ENCODE data around the gene LAMP5.

LAMP5 gene

DNA sequence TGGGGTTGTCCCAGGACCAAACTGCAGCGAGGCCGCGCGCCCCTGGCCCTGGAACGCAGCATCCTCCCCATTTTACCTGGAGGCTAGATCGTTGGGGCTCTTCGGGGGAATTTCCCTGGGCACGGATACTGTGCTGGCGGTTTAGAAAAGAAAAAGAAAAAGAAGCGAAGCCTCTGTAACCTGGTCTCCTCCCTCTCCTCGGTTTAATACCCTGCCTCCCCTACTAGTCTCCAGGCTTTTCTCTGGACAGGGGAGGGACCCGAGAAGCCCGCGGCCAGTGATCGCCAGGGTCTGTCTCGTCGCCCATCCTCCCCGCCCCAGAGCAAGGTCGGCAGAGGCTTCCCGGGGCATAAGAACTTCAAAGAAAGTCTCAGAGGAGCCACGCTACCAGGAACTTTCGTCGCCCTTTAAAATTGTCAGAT, 6.1 kb upstream of the LAMP5 start:
- Histone ChIP-seq H4K91ac (ENCODE audit: low read depth, low read length) (no peak overlapping the region), H3K18ac (ENCODE audit: low read length) (no peak overlapping the region), H3K23ac (ENCODE audit: low read length) (no peak overlapping the region), H3K27ac (ENCODE audit: low read depth, low read length) (no peak overlapping the region), H3K9me3 (ENCODE audit: insufficient read depth, low read depth, low read length) (peaks cover 11% of the 10 kb centered on the region), H3K4me3 (ENCODE audit: low read depth, low read length) (no peak overlapping the region), H2AK5ac (ENCODE audit: low read length) (no peak overlapping the region), H3K79me2 (ENCODE audit: control insufficient read depth, insufficient read depth, low read length, poor library complexity) (no peaks in the 10 kb centered on the region), H2BK120ac (ENCODE audit: insufficient read depth, low read length, poor library complexity) (no peak overlapping the region), H4K8ac (ENCODE audit: low read depth, low read length) (no peak overlapping the region), H4K12ac (ENCODE audit: low read depth, low read length) (no peak overlapping the region), H3K14ac (ENCODE audit: low read length) (no peak overlapping the region), H3K27me3 (ENCODE audit: insufficient read depth, low read length) (peaks cover 51% of the 10 kb centered on the region), H3K79me1 (ENCODE audit: low read length) (no peaks in the 10 kb centered on the region), H2BK5ac (ENCODE audit: low read depth, low read length, poor library complexity) (no peak overlapping the region), H3K36me3 (ENCODE audit: control insufficient read depth in 1 of 2, insufficient read depth in 2 of 2, low read length in 2 of 2) (no peaks in the 10 kb centered on the region), H3K4me2 (ENCODE audit: low read length) (no peak overlapping the region), H3K4ac (ENCODE audit: low read depth, low read length) (no peak overlapping the region), H3K4me1 (ENCODE audit: control insufficient read depth in 1 of 2, insufficient read depth in 2 of 2, low read length in 2 of 2) (no peaks in the 10 kb centered on the region), H2BK12ac (ENCODE audit: low read length) (no peak overlapping the region), H3K9ac (ENCODE audit: low read length) (no peak overlapping the region), H2AFZ (ENCODE audit: insufficient read depth, low read length, poor library complexity) (no peak overlapping the region)
- DNase-seq, result no peak
- WGBS (ENCODE audit: extremely low coverage, insufficient coverage, insufficient read length), result no CpG with 5 or more reads among the region's 23 CpGs

DNA sequence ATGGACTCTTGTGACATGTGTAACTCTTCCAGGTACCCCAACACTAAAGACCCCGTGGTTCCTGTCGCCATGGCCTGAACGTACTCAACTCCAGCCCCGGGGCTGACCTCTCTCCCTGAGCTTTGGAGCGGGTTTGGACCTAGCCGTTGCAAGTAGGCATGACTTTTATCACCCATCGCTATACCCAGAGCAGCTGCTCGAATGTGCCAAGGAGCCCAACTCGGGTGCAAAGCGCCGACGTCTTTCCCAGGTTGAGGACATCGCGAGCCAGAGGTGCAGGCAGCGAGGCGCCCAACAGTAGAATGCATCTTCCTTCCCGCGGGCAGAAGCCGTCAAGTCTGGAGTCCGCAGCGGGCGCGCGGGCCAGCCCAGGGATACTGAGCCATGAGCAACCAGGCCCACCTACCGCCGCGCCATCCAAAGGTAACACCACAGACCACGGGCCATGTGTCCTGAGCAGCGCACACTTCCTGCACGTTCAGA, 5.7 kb upstream of the LAMP5 start:
- no peak overlapping the region for H4K91ac ChIP-seq (ENCODE audit: low read depth, low read length)
- no peaks in the 10 kb centered on the region for H3K4me1 ChIP-seq (ENCODE audit: control insufficient read depth in 1 of 2, insufficient read depth in 2 of 2, low read length in 2 of 2)
- peaks cover 51% of the 10 kb centered on the region for H3K27me3 ChIP-seq (ENCODE audit: insufficient read depth, low read length)
- no peak overlapping the region for H3K4me3 ChIP-seq (ENCODE audit: low read depth, low read length)
- H3K9ac ChIP-seq (ENCODE audit: low read length), result no peak overlapping the region
- no peak overlapping the region for H2AFZ ChIP-seq (ENCODE audit: insufficient read depth, low read length, poor library complexity)
- H4K8ac ChIP-seq (ENCODE audit: low read depth, low read length), result no peak overlapping the region
- no peak overlapping the region for H4K12ac ChIP-seq (ENCODE audit: low read depth, low read length)
- H3K4me2 ChIP-seq (ENCODE audit: low read length), result peak overlapping the region; percentile 42
- no peak for DNase-seq
- H2BK12ac ChIP-seq (ENCODE audit: low read length), result no peak overlapping the region
- no peaks in the 10 kb centered on the region for H3K79me2 ChIP-seq (ENCODE audit: control insufficient read depth, insufficient read depth, low read length, poor library complexity)
- H3K18ac ChIP-seq (ENCODE audit: low read length), result no peak overlapping the region
- WGBS (ENCODE audit: extremely low coverage, insufficient coverage, insufficient read length), result no CpG with 5 or more reads among the region's 30 CpGs
- H3K23ac ChIP-seq (ENCODE audit: low read length), result no peak overlapping the region
- no peak overlapping the region for H2BK5ac ChIP-seq (ENCODE audit: low read depth, low read length, poor library complexity)
- no peak overlapping the region for H2BK120ac ChIP-seq (ENCODE audit: insufficient read depth, low read length, poor library complexity)
- H3K79me1 ChIP-seq (ENCODE audit: low read length), result no peaks in the 10 kb centered on the region
- no peak overlapping the region for H3K27ac ChIP-seq (ENCODE audit: low read depth, low read length)
- H2AK5ac ChIP-seq (ENCODE audit: low read length), result no peak overlapping the region
- no peak overlapping the region for H3K14ac ChIP-seq (ENCODE audit: low read length)
- H3K9me3 ChIP-seq (ENCODE audit: insufficient read depth, low read depth, low read length), result peaks cover 11% of the 10 kb centered on the region
- no peak overlapping the region for H3K4ac ChIP-seq (ENCODE audit: low read depth, low read length)
- no peaks in the 10 kb centered on the region for H3K36me3 ChIP-seq (ENCODE audit: control insufficient read depth in 1 of 2, insufficient read depth in 2 of 2, low read length in 2 of 2)

DNA sequence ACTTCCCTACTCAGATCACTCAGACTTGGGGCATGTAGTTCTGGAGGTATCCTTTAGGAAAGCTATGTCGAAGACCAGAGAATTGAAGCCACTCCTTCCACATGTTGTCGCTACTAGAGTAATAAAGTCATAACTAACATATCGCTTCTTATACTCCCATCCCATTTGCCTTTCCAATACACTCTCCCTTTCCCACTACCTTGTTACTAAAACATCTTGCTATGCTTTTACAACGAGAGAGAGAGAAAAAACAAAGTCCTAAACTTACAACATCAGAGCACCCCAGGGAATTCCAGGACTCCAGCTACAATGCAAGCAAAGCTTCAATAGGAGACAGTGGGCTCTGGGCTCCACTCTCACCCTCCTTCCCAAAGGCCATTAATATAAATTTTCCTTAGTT, 5.1 kb upstream of the LAMP5 start:
- Histone ChIP-seq H3K23ac (ENCODE audit: low read length) (no peak overlapping the region), H4K91ac (ENCODE audit: low read depth, low read length) (no peak overlapping the region), H3K9ac (ENCODE audit: low read length) (no peak overlapping the region), H3K4me2 (ENCODE audit: low read length) (no peak overlapping the region), H3K79me1 (ENCODE audit: low read length) (no peaks in the 10 kb centered on the region), H2BK5ac (ENCODE audit: low read depth, low read length, poor library complexity) (no peak overlapping the region), H3K27ac (ENCODE audit: low read depth, low read length) (no peak overlapping the region), H3K14ac (ENCODE audit: low read length) (no peak overlapping the region), H2AK5ac (ENCODE audit: low read length) (no peak overlapping the region), H2AFZ (ENCODE audit: insufficient read depth, low read length, poor library complexity) (no peak overlapping the region), H3K9me3 (ENCODE audit: insufficient read depth, low read depth, low read length) (peaks cover 11% of the 10 kb centered on the region), H2BK12ac (ENCODE audit: low read length) (no peak overlapping the region), H4K12ac (ENCODE audit: low read depth, low read length) (no peak overlapping the region), H3K36me3 (ENCODE audit: control insufficient read depth in 1 of 2, insufficient read depth in 2 of 2, low read length in 2 of 2) (no peaks in the 10 kb centered on the region), H2BK120ac (ENCODE audit: insufficient read depth, low read length, poor library complexity) (no peak overlapping the region), H3K27me3 (ENCODE audit: insufficient read depth, low read length) (peaks cover 51% of the 10 kb centered on the region), H3K4ac (ENCODE audit: low read depth, low read length) (no peak overlapping the region), H4K8ac (ENCODE audit: low read depth, low read length) (no peak overlapping the region), H3K4me3 (ENCODE audit: low read depth, low read length) (no peak overlapping the region), H3K79me2 (ENCODE audit: control insufficient read depth, insufficient read depth, low read length, poor library complexity) (no peaks in the 10 kb centered on the region), H3K18ac (ENCODE audit: low read length) (no peak overlapping the region), H3K4me1 (ENCODE audit: control insufficient read depth in 1 of 2, insufficient read depth in 2 of 2, low read length in 2 of 2) (no peaks in the 10 kb centered on the region)
- WGBS (ENCODE audit: extremely low coverage, insufficient coverage, insufficient read length), result no CpG with 5 or more reads among the region's 4 CpGs
- no peak for DNase-seq

DNA sequence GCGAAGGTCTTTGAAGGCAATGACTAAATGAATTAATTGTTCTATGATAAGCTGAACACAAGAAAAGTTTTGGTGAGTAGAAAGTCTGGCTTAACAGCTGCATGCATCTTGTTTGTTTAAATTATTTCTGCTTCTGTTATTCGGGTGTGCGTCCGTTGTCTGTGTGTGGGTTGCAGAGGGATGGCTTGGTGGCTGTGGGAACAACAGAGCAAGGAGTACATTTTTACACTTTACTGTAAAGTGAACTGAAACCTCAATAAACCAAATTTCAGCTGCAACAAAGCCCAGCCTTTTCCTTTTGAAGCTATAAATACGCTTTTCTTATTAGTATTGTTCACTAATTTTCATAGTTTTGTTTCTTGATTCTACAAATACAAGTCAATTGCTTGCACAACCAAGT, 3.5 kb upstream of the LAMP5 start:
- no peak overlapping the region for H2AFZ ChIP-seq (ENCODE audit: insufficient read depth, low read length, poor library complexity)
- H3K9me3 ChIP-seq (ENCODE audit: insufficient read depth, low read depth, low read length), result peaks cover 11% of the 10 kb centered on the region
- no peak overlapping the region for H3K14ac ChIP-seq (ENCODE audit: low read length)
- H3K79me2 ChIP-seq (ENCODE audit: control insufficient read depth, insufficient read depth, low read length, poor library complexity), result no peaks in the 10 kb centered on the region
- no peak overlapping the region for H3K4ac ChIP-seq (ENCODE audit: low read depth, low read length)
- H3K4me3 ChIP-seq (ENCODE audit: low read depth, low read length), result no peak overlapping the region
- no peak overlapping the region for H2BK12ac ChIP-seq (ENCODE audit: low read length)
- no peak for DNase-seq
- no peak overlapping the region for H4K12ac ChIP-seq (ENCODE audit: low read depth, low read length)
- H3K36me3 ChIP-seq (ENCODE audit: control insufficient read depth in 1 of 2, insufficient read depth in 2 of 2, low read length in 2 of 2), result no peaks in the 10 kb centered on the region
- H2BK120ac ChIP-seq (ENCODE audit: insufficient read depth, low read length, poor library complexity), result no peak overlapping the region
- WGBS (ENCODE audit: extremely low coverage, insufficient coverage, insufficient read length), result no CpG with 5 or more reads among the region's 5 CpGs
- H3K27me3 ChIP-seq (ENCODE audit: insufficient read depth, low read length), result peaks cover 55% of the 10 kb centered on the region
- no peak overlapping the region for H2AK5ac ChIP-seq (ENCODE audit: low read length)
- no peak overlapping the region for H3K27ac ChIP-seq (ENCODE audit: low read depth, low read length)
- H3K9ac ChIP-seq (ENCODE audit: low read length), result no peak overlapping the region
- H3K4me1 ChIP-seq (ENCODE audit: control insufficient read depth in 1 of 2, insufficient read depth in 2 of 2, low read length in 2 of 2), result peaks cover 3% of the 10 kb centered on the region in 2 experiments
- H3K79me1 ChIP-seq (ENCODE audit: low read length), result no peaks in the 10 kb centered on the region
- no peak overlapping the region for H3K23ac ChIP-seq (ENCODE audit: low read length)
- no peak overlapping the region for H4K91ac ChIP-seq (ENCODE audit: low read depth, low read length)
- H3K18ac ChIP-seq (ENCODE audit: low read length), result no peak overlapping the region
- no peak overlapping the region for H3K4me2 ChIP-seq (ENCODE audit: low read length)
- no peak overlapping the region for H4K8ac ChIP-seq (ENCODE audit: low read depth, low read length)
- H2BK5ac ChIP-seq (ENCODE audit: low read depth, low read length, poor library complexity), result no peak overlapping the region

All from trophoblast cell (in vitro differentiated cells and primary cell).